ENCODE data around the gene SKAP1.
"Not testable (repeated sequence)": the region's sequence is repeated elsewhere in the genome, so short reads cannot be mapped to it uniquely, and the experiment has no call there.

SKAP1 gene

DNA sequence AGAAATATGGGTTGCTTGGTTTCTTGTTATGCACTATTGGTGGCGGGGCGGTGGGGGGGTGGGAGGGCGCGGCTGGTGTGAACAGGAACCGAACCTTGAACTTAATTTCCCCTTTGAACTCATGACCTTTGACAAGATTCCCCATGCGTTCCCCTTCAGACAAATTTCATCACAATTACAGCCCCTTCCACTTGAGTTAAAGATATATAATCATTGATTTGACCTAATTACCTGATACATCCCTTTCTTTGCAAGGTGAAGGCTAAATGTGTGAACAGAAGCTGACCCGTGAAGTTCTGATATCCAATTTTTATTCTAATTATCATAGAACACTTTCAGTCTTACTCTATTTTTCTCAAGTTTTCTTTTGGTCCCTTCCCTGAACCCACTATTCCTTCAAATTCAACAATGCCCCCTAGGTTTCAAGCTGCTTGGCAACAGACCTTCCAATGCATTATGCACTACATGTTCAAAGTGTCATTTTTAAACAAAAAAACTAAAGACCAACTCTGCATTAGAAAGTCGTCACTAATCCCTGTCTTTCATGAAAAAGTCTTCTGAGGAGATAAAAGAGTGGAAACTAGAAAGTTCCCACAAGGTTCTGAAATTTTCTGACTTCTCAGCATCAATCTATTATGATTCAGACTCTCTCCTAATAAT, 116.8 kb downstream of the SKAP1 start:
- no peak for DNase-seq

GRCh38 chr17:48311324-48311723, 118.7 kb downstream of the SKAP1 start:
- DNase-seq = no peak

DNA sequence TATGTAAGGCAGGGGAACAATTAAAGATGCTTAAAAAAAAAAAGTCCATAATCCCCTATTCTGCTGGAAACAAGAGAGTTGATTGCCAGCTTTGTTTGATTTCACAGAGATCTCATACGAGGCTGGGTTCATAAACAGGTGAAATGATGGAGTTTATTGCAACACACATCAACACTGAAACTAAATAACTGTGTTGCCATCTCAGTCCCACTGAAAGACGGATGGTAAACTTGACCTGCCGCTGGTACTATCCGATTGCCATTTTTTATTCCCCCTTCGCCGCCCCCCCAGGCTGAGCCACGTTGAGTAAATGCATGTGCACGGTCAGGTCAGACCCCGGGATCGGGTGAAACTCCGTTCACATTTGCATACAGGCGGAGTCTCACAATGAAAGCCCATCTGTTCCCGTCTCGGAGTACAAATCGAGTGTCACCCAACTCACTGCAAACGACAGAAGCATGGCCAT, 119.2 kb downstream of the SKAP1 start:
- DNase-seq = no peak

GRCh38 chr17:48308581-48308980, 121.4 kb downstream of the SKAP1 start:
- DNase-seq = no peak

- DNase-seq = peak in 1 of 2 donors; percentile 48
These were observed 122.1 kb downstream of the SKAP1 start for GRCh38 chr17:48307814-48308411.

DNA sequence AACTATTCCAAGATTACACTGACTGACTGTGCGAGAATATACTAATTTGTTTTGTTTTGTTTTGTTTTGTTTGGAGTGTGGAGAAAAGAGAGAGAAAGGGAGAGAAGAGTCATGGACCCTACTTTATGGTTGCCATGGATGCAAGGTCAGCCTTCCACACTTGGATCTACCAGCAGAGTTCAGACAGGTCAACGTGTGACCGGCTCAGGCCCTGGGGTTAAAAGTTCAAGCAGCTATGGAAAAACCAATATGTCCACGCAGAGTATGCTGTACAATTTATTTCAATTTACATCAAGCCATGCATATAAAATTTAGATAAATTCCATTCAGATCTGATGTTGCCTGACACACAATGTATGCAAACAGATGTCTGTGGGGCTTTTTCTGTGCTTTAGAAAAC, 122.8 kb downstream of the SKAP1 start:
- no peak for DNase-seq

DNA sequence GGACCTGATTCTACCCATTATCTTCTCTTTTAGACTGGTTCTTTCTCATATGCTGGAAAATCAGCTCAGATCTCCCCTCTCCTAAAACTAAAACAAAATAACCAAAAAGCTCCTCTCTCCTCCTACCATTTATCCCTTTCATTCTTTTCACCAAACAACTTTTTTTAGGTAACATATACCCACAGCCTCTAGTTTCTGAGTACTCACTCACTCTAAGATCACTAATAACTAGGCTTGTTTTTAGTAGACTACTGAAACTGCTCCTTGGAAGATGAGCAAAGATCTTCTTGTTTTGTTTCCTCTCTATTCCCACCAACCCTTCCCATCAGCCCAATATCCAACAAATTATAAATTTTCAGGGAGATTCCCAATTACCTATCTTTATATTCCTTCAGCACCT, 129.0 kb downstream of the SKAP1 start:
- no peak for DNase-seq

GRCh38 chr17:48299760-48300159, 130.3 kb downstream of the SKAP1 start:
- DNase-seq = no peak

DNA sequence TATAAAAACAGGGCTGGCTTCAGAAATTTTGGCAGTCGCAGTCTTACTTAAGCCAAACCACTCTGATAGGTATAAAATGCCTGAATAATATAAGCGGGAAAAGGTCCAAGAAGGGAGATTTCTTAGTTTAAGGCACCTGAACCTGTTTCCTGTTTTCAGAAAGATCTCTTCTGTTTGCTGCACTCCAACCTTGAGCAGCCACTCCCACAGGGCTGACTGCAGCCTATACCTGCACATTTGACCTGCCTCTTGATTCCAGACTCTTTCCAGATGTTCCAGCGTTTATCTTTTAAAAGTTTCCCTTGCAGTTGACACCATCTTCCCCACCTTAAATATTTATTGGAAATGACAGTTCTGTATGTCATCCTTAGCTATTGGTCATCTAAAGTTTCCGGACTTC, 132.2 kb downstream of the SKAP1 start:
- no peak for DNase-seq

DNA sequence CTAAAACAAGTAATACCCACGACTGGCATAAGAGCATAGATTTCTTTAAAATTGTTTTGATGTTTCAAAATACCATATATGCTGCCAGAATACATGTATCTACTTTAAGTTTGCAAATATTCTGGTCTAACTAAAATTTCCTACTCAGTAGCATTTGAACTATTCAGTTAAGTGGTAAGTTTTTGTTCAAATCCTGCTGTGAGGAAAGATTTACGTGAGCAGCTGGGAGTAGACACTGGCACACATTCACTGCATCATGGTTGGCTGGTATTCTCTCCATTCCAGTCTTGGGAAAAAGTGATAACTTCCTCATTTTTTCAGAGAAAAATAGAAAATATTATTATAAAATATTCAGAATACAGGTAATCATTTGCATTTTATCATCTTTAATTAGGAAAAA, 133.6 kb downstream of the SKAP1 start:
- DNase-seq = no peak

DNA sequence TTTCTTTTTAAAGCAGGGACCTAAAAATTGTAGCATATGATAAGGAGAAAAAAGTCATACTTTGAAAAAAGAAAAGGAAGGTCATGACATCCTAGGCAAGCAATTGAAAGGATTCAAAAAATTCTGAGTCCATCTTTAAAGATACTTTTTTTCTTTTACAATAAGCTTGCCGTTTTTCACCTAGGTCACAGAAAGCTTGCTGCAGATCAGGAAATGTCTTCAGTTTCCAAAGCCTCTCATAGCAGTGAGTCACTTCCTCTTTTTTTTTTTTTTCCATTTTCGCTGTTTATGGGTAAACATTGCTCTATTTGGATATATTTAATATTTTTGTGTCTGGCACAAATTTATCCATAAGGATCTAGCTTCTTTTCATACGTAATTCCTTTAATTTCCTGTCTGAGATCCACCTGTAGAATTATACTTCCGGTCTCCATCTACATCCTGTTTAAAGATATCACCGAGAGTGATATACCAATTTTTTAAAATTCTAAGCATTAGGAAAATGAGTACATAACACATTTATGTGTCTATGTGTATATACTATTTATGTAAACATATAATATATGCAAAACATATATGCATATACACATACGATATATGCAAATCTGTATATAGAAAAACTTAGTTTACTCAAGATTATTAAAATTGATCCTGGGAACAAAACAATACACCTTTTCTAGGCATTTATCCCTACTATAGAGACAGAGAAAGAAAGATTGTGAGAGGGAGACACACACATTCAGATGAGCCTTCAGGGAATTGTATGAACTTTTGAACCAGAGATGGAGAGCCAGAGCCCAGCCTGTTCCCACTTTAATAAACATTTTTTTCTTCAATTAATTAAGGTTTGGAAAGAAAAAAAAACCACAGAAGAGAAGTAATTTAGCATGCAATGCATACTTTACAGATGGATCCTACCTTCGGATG, 134.4 kb downstream of the SKAP1 start:
- DNase-seq = peak in 1 of 2 donors; percentile 55

GRCh38 chr17:48294806-48295361, 135.1 kb downstream of the SKAP1 start:
- no peak for DNase-seq

DNA sequence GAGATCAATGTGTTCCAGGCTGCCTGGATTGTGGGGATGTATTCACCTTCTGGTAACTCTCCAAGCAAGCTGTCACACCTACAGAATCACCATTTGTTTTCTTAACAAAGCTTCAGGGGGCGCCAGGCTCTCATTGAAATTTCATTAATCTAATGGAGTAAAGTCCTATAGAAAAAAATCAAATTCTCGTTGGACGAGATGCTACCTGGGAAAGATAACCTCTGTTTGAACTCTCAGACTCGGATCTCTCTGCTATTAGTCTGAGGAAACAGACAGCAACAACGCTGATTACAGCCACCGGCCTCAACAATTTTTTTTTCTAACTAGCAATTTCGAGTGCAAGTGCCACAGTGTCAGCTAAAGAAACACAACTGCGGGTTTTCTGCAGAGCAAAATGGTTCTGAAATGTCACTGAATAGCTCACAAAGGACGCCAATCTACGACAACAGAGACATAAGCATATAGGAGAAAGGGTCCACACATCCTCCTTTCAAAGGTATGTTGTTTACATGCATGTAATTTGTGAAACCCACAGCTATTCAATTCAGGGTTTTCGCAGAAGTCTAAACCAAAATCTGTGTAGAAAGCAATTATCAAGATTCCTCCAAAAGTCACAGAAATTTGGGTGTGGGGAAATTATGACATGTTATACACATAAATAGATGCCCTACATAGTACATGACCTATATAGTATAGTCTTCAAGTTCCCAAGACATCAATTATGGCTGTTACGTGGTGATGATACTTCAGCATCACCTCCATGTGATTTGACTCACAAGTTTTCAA, 135.8 kb downstream of the SKAP1 start:
- DNase-seq = no peak

GRCh38 chr17:48293319-48294019, 136.5 kb downstream of the SKAP1 start:
- no peak for DNase-seq

- DNase-seq = no peak
These were observed 139.6 kb downstream of the SKAP1 start for GRCh38 chr17:48290378-48290777.

DNA sequence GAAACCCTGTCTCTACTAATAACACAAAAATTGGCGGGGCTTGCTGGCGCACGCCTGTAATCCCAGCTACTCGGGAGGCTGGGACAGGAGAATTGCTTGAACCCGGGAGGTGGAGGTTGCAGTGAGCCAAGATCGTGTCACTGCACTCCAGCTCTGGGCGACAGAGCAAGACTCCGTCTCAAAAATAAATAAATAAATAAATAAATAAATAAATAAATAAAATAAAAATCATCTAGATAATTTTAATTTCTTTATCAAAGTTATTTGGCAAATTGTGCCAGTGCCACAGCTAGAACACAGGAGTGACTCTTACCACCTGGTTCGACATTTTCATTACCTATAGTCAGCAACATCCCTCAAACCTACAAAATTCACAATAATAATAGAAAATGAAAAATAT, 143.1 kb downstream of the SKAP1 start:
- DNase-seq = not testable (repeated sequence)

DNA sequence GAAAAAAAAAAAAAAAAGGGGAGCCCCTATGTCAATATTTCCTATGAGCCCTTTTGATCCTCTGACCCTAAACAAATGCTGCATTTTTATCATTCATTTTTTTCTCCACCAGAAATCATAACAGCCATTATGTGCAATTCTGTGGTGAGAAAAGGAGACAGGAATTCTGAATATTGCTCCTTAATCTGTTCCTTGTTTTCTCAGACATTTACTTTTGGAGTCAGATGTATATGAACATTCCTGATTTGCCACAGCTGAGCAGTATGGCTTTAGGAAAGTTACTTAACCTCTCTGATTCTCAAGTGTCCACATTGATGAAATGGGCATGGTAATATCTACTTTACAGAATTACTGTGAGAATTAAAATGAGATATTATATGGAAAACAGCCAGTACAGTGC, 144.4 kb downstream of the SKAP1 start:
- no peak for DNase-seq

GRCh38 chr17:48283907-48284306, 146.1 kb downstream of the SKAP1 start:
- DNase-seq = no peak

GRCh38 chr17:48283411-48283810, 146.6 kb downstream of the SKAP1 start:
- DNase-seq = no peak

DNA sequence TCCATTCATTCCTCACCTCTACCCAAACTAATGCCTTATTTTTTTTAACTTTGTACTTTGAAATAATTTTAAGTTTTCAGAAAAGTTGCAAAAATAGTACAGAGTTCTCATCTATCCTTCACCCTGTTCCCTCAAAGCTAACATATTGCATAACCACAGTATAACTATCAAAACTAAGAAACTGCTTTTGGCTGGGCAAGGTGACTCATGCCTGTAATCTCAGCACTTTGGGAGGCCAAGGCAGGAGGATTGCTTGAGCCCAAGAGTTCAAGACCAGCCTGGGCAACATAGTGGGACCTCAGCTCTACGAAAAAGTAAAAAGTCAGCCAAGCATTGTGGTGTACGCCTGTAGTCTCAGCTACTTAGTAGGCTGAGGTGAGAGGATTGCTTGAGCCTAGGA, 147.7 kb downstream of the SKAP1 start:
- DNase-seq = no peak

- no peak for DNase-seq
These were observed 151.1 kb downstream of the SKAP1 start for GRCh38 chr17:48278760-48279491.

All from bone marrow (tissue), 2 donors.